ENCODE data around the gene ACSF3.

DNA sequence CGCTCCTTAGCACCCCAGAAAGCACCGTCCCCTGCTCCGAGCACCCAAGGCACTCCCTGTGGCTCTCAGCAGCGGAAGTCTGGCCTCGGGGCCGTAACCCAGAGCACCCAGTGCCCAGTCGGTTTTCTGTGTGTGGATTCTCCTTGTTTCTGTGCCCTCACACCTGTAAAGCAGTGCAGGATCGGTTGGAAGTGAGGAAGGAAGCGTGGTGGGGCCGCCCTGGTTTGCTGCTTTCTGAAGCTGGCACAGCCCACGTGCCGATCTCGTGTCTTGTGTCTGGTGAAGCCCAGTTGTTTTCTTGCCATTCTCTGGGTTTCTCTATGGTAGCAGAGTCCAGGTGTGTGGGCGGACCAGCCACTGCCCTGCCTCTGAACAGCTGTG lies 3.7 kb downstream of the ACSF3 start:
- TF ChIP-seq, protein P1, sequence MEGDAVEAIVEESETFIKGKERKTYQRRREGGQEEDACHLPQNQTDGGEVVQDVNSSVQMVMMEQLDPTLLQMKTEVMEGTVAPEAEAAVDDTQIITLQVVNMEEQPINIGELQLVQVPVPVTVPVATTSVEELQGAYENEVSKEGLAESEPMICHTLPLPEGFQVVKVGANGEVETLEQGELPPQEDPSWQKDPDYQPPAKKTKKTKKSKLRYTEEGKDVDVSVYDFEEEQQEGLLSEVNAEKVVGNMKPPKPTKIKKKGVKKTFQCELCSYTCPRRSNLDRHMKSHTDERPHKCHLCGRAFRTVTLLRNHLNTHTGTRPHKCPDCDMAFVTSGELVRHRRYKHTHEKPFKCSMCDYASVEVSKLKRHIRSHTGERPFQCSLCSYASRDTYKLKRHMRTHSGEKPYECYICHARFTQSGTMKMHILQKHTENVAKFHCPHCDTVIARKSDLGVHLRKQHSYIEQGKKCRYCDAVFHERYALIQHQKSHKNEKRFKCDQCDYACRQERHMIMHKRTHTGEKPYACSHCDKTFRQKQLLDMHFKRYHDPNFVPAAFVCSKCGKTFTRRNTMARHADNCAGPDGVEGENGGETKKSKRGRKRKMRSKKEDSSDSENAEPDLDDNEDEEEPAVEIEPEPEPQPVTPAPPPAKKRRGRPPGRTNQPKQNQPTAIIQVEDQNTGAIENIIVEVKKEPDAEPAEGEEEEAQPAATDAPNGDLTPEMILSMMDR (conservative IDR thresholded peaks at IDR 0.05) = no peak
- no peak for TF ChIP-seq EZH2 (IDR thresholded peaks at IDR 0.05; ENCODE audit: low read depth)

Measured in PC-9 (cell line).